Liver (tissue), 9 donors: ENCODE results near the gene CREB1. TPM values are rescaled to one million over a fixed set of nuclear protein-coding genes. Genes with fewer than 3 reads are reported as not detected.

Source experiments
- DNase-seq: peaks from one replicate; pipeline ENCODE4 v3.0.0-alpha.2; 2017; ENCODE audit warnings: low spot score
- H3K27ac ChIP-seq, 2 donors: one replicate each; pipeline ENCODE4 v1.7.0; 2013; ENCODE audit warnings: inconsistent platforms in 2 of 2, low read length in 2 of 2, control low read depth in 1 of 2, low read depth in 1 of 2, mild to moderate bottlenecking in 1 of 2
- H3K27me3 ChIP-seq, 4 donors: one replicate each; pipeline versions ENCODE4 v1.6.1 to v1.7.0; 2013; ENCODE audit warnings: low read length in 3 of 4, inconsistent platforms in 1 of 4, mild to moderate bottlenecking in 1 of 4, moderate library complexity in 1 of 4; ENCODE audit not compliant: control insufficient read depth in 4 of 4, insufficient read depth in 4 of 4
- H3K36me3 ChIP-seq, 4 donors: one replicate each; pipeline versions ENCODE4 v1.6.1 to v1.7.0; 2013; ENCODE audit warnings: low read length in 3 of 4, mild to moderate bottlenecking in 3 of 4, low read depth in 1 of 4, moderate library complexity in 1 of 4; ENCODE audit not compliant: control insufficient read depth in 4 of 4, insufficient read depth in 3 of 4
- H3K4me1 ChIP-seq, 4 donors: one replicate each; pipeline versions ENCODE4 v1.6.1 to v1.7.0; 2013; ENCODE audit warnings: low read length in 3 of 4, mild to moderate bottlenecking in 3 of 4, moderate library complexity in 1 of 4; ENCODE audit not compliant: control insufficient read depth in 4 of 4, insufficient read depth in 4 of 4
- H3K4me3 ChIP-seq, 3 donors: one replicate each; pipeline versions ENCODE4 v1.6.1 to v1.7.0; 2013; ENCODE audit warnings: low read length in 3 of 3, control low read depth in 1 of 3, low read depth in 1 of 3, mild to moderate bottlenecking in 1 of 3
- H3K9ac ChIP-seq, 2 donors: one replicate each; pipeline ENCODE4 v1.7.0; 2013; ENCODE audit warnings: low read length in 2 of 2, mild to moderate bottlenecking in 2 of 2, moderate library complexity in 2 of 2, control low read depth in 1 of 2, low read depth in 1 of 2
- H3K9me3 ChIP-seq, 4 donors: one replicate each; pipeline versions ENCODE4 v1.6.1 to v1.7.0; 2013; ENCODE audit warnings: low read length in 3 of 4; ENCODE audit not compliant: control insufficient read depth in 4 of 4
- ATF3 ChIP-seq: IDR thresholded peaks from 2 replicates; pipeline ENCODE4 v1.6.1; 2016; ENCODE audit warnings: antibody characterized with exemption
- CTCF ChIP-seq: fragments of 150-350 bp; IDR thresholded peaks from 2 replicates; pipeline ENCODE4 v1.5.1; 2017; ENCODE audit warnings: improper control_type of control experiment, low read depth, low read length; ENCODE audit not compliant: missing input control
- EGR1 ChIP-seq, 2 donors: IDR thresholded peaks; 2 replicates each; pipeline ENCODE4 v1.6.1; 2016 to 2018; ENCODE audit warnings: antibody characterized with exemption in 2 of 2, low read depth in 2 of 2
- FOXA1 ChIP-seq: IDR thresholded peaks from 2 replicates; pipeline ENCODE4 v1.6.1; 2016; ENCODE audit warnings: antibody characterized with exemption
- FOXA2 ChIP-seq: IDR thresholded peaks from 2 replicates; pipeline ENCODE4 v1.6.1; 2016; ENCODE audit warnings: antibody characterized with exemption
- GABPA ChIP-seq, 2 donors: IDR thresholded peaks in 1 of 2; conservative IDR thresholded peaks in 1 of 2; 2 replicates each; pipeline ENCODE4 v1.6.1; 2016; ENCODE audit warnings: antibody characterized with exemption in 2 of 2, mild to moderate bottlenecking in 1 of 2, moderate library complexity in 1 of 2
- HNF4A ChIP-seq, 2 donors: conservative IDR thresholded peaks; 2 replicates each; pipeline ENCODE4 v1.6.1; 2016; ENCODE audit warnings: antibody characterized with exemption in 2 of 2, mild to moderate bottlenecking in 2 of 2
- HNF4G ChIP-seq: IDR thresholded peaks from 2 replicates; pipeline ENCODE4 v1.6.1; 2016; ENCODE audit warnings: antibody characterized with exemption
- JUND ChIP-seq, 2 donors: IDR thresholded peaks; 2 replicates each; pipeline ENCODE4 v1.6.1; 2016; ENCODE audit warnings: antibody characterized with exemption in 2 of 2
- MAX ChIP-seq: IDR thresholded peaks from 2 replicates; pipeline ENCODE4 v1.6.1; 2016; ENCODE audit warnings: antibody characterized with exemption
- NR2F2 ChIP-seq: IDR thresholded peaks from 2 replicates; pipeline ENCODE4 v1.6.1; 2016; ENCODE audit warnings: antibody characterized with exemption
- RAD21 ChIP-seq, 2 donors: IDR thresholded peaks; 2 replicates each; pipeline ENCODE4 v1.6.1; 2016; ENCODE audit warnings: antibody characterized with exemption in 2 of 2, mild to moderate bottlenecking in 2 of 2
- REST ChIP-seq: IDR thresholded peaks from 2 replicates; pipeline ENCODE4 v1.6.1; 2016; ENCODE audit warnings: antibody characterized with exemption, mild to moderate bottlenecking
- RXRA ChIP-seq, 2 donors: IDR thresholded peaks; 2 replicates each; pipeline ENCODE4 v1.6.1; 2017 to 2018; ENCODE audit warnings: antibody characterized with exemption in 2 of 2, mild to moderate bottlenecking in 1 of 2
- SP1 ChIP-seq: IDR thresholded peaks from 2 replicates; pipeline ENCODE4 v1.6.1; 2018; ENCODE audit warnings: antibody characterized with exemption, mild to moderate bottlenecking
- TAF1 ChIP-seq: conservative IDR thresholded peaks from 2 replicates; pipeline ENCODE4 v1.6.1; 2016; ENCODE audit warnings: antibody characterized with exemption, mild to moderate bottlenecking
- ZBTB33 ChIP-seq: IDR thresholded peaks from 2 replicates; pipeline ENCODE4 v1.6.1; 2016; ENCODE audit warnings: antibody characterized with exemption
- WGBS: extraction: QIAGEN DNeasy Blood & Tissue Kit; methylation state at CpG from one replicate; pipeline ENCODE4 v1.1.7; 2013; 5-methylcytosine and 5-hydroxymethylcytosine counted together
- polyA plus RNA-seq, 2 donors: library from polyadenylated mRNA; stranded (reverse) in 1 of 2; unstranded in 1 of 2; fragments of 200-250 nt in 1 of 2; fragments of >200 nt in 1 of 2; fragmentation: Nextera tagmentation in 1 of 2; extraction: Ambion mirVana in 1 of 2; gene quantifications; one replicate each; pipeline versions ENCODE4 v1.2.1 to v1.2.3, GENCODE V29; 2013 to 2015
- total RNA-seq, 2 donors: library from RNA; depleted of rRNA; stranded (reverse); fragments of >200 nt; gene quantifications; one replicate each; pipeline ENCODE4 v1.2.3, GENCODE V29; 2014
- donor health status: healthy.
- donor health status: healthy.
- donor health status: healthy.
- donor health status: healthy.
- donor health status: healthy.

Gene CREB1
- total and polyA plus RNA-seq, 4 donors, result 4.4 to 24.4 (median 14.5) TPM

GRCh38 chr2:207612714-207613113, 83.0 kb downstream of the CREB1 start:
- TF ChIP-seq HNF4A (conservative IDR thresholded peaks at IDR 0.05) (no peak), RAD21 (IDR thresholded peaks at IDR 0.05) (no peak)
- no peaks in the 10 kb centered on the region for H3K27me3 ChIP-seq
- H3K4me3 ChIP-seq, result no peak overlapping the region
- peaks cover 0 to 4% (median 0%) of the 10 kb centered on the region in 4 donors for H3K4me1 ChIP-seq
- H3K27ac ChIP-seq, result no peak overlapping the region
- H3K9ac ChIP-seq, result no peak overlapping the region
- DNase-seq, result no peak
- no peaks in the 10 kb centered on the region for H3K9me3 ChIP-seq
- WGBS, result 96% methylated on average over 4 of the region's 4 CpGs
- H3K36me3 ChIP-seq, result peaks cover 0 to 15% (median 3%) of the 10 kb centered on the region in 4 donors

GRCh38 chr2:207614824-207615223, 85.1 kb downstream of the CREB1 start:
- Histone ChIP-seq H3K27ac (no peak overlapping the region), H3K9me3 (no peaks in the 10 kb centered on the region), H3K27me3 (no peaks in the 10 kb centered on the region), H3K4me1 (peaks cover 0 to 4% (median 0%) of the 10 kb centered on the region in 4 donors), H3K4me3 (no peak overlapping the region), H3K36me3 (peaks cover 0 to 18% (median 5%) of the 10 kb centered on the region in 4 donors), H3K9ac (no peak overlapping the region)
- TF ChIP-seq MAX, result no peak
- TF ChIP-seq RXRA (IDR thresholded peaks at IDR 0.05), result no peak
- no peak for TF ChIP-seq FOXA1
- no peak for TF ChIP-seq TAF1
- TF ChIP-seq HNF4G, result no peak
- no peak for TF ChIP-seq HNF4A (conservative IDR thresholded peaks at IDR 0.05)
- TF ChIP-seq ZBTB33, result no peak
- TF ChIP-seq NR2F2, result no peak
- TF ChIP-seq EGR1 (IDR thresholded peaks at IDR 0.05; ENCODE audit: low read depth in 2 of 2), result no peak
- no peak for TF ChIP-seq FOXA2
- TF ChIP-seq GABPA (IDR thresholded peaks at IDR 0.05 in 1 of 2, conservative IDR thresholded peaks at IDR 0.05 in 1 of 2), result no peak
- no peak for TF ChIP-seq JUND (IDR thresholded peaks at IDR 0.05)
- TF ChIP-seq REST, result no peak
- TF ChIP-seq ATF3, result no peak
- no peak for TF ChIP-seq CTCF
- no peak for TF ChIP-seq SP1
- no peak for DNase-seq
- 97% methylated on average over 2 of the region's 2 CpGs for WGBS
